Upper lobe of left lung (tissue), 4 donors: ENCODE results near the gene DAPK1.

Source experiments
- EP300 ChIP-seq, 4 donors: sonication (generic); formaldehyde crosslinking; IDR thresholded peaks; one replicate each; pipeline ENCODE4 v1.5.1; 2017; ENCODE audit warnings: antibody characterized with exemption in 4 of 4, control low read depth in 2 of 4
- POLR2AphosphoS5 ChIP-seq, 2 donors: sonication (generic); formaldehyde crosslinking; IDR thresholded peaks; one replicate each; pipeline ENCODE4 v1.5.1; 2017; ENCODE audit warnings: antibody characterized with exemption in 2 of 2
- TF ChIP-seq, protein P1 (sequence below), 6 experiments: fragments of 450-650 bp in 4 of 6; fragments of 200-600 bp in 2 of 6; sonication (generic) in 2 of 6; IDR thresholded peaks; one replicate each; pipeline ENCODE4 v1.5.1; 2016 to 2019; ENCODE audit warnings: antibody characterized with exemption in 6 of 6

DNA sequence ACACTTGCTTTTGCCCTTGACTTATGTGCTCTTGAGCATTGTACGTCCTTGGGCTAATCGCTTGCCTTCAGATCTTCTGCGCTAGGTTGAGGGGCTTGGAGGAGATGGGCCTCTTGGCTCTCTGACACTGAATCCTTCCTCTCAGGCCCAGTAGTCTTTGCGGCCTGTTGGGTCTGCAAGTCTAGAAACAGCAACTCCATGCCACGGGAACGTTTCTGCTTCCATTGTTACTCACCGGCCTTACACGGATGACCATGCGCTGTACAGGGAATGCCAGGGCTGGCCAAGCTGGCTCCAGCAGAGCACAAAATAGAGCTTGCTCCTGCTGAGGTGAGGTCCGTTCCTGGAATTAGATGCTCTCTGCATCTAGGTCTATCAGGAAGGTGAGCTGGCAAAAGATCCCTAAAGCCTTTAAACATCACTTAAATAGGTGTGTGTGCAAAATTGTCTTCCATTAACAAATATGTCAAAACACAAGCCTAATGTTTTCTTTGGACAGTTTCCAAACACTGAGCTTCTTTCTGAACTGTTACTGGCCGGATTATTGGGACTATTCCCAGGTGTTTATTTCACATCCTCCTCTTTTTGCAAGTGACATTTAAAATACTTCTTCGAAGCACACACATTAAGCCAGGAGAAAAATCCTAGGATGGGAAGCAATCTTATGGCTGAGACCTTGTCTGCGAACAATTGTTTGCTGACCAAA lies 29.7 kb downstream of the DAPK1 start:
- TF ChIP-seq POLR2AphosphoS5 (IDR thresholded peaks at IDR 0.05) (no peak), EP300 (IDR thresholded peaks at IDR 0.05) (no peak)
- TF ChIP-seq, protein P1, sequence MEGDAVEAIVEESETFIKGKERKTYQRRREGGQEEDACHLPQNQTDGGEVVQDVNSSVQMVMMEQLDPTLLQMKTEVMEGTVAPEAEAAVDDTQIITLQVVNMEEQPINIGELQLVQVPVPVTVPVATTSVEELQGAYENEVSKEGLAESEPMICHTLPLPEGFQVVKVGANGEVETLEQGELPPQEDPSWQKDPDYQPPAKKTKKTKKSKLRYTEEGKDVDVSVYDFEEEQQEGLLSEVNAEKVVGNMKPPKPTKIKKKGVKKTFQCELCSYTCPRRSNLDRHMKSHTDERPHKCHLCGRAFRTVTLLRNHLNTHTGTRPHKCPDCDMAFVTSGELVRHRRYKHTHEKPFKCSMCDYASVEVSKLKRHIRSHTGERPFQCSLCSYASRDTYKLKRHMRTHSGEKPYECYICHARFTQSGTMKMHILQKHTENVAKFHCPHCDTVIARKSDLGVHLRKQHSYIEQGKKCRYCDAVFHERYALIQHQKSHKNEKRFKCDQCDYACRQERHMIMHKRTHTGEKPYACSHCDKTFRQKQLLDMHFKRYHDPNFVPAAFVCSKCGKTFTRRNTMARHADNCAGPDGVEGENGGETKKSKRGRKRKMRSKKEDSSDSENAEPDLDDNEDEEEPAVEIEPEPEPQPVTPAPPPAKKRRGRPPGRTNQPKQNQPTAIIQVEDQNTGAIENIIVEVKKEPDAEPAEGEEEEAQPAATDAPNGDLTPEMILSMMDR (IDR thresholded peaks at IDR 0.05): no peak
